OCI-LY3 (cell line): ENCODE data around the gene LSM3.

ENCODE experiments used
- CTCF ChIP-seq: fragments of 200-600, 300-600 bp; sonication (generic); IDR thresholded peaks from 2 replicates; pipeline ENCODE4 v1.5.1; 2014; ENCODE audit warnings: antibody characterized with exemption, low read length, low read depth
- EZH2phosphoT487 ChIP-seq: fragments of 200-600 bp; shearing (Covaris generic); IDR thresholded peaks from 2 replicates; pipeline ENCODE4 v1.6.1; 2018; ENCODE audit warnings: antibody characterized with exemption, mixed run types, low read depth

- TF ChIP-seq CTCF (no peak), EZH2phosphoT487 (no peak)
These were observed 35.1 kb upstream of the LSM3 start for GRCh38 chr3:14143271-14144225.
